K562 (cell line): ENCODE measurements around the gene RABEPK. TPM values are rescaled to one million over a fixed set of nuclear protein-coding genes. Genes with fewer than 3 reads are reported as not detected.

ENCODE experiments used
- ATF3 ChIP-seq, 2 experiments: fragments of 450-650 bp in 1 of 2; sonication (generic) in 1 of 2; formaldehyde crosslinking in 1 of 2; IDR thresholded peaks in 1 of 2; conservative IDR thresholded peaks in 1 of 2; 2 replicates each; pipeline versions ENCODE4 v1.6.1 to v1.8.1; 2016 to 2023; ENCODE audit warnings: mild to moderate bottlenecking in 2 of 2, moderate library complexity in 2 of 2, inconsistent platforms in 1 of 2, missing genetic modification reagents in 1 of 2
- CTBP1 ChIP-seq: fragments of 450-650 bp; IDR thresholded peaks from 2 replicates; pipeline ENCODE4 v1.6.1; 2016; ENCODE audit warnings: borderline replicate concordance
- EGR1 ChIP-seq: fragments of 450-650 bp; conservative IDR thresholded peaks from 2 replicates; pipeline ENCODE4 v1.6.1; 2017; ENCODE audit warnings: mild to moderate bottlenecking
- ETV1 ChIP-seq: fragments of 450-650 bp; conservative IDR thresholded peaks from 2 replicates; pipeline ENCODE4 v1.6.1; 2016; ENCODE audit warnings: missing genetic modification characterization, control low read depth, low read depth, missing compliant biosample characterization
- HES1 ChIP-seq: fragments of 450-650 bp; IDR thresholded peaks from 2 replicates; pipeline ENCODE4 v1.6.1; 2016; ENCODE audit warnings: low read depth, mild to moderate bottlenecking, moderate library complexity
- L3MBTL2 ChIP-seq: fragments of 450-650 bp; IDR thresholded peaks from 2 replicates; pipeline ENCODE4 v1.6.1; 2016; ENCODE audit warnings: mild to moderate bottlenecking, moderate library complexity
- MAFF ChIP-seq: IDR thresholded peaks from 2 replicates; pipeline ENCODE4 v1.6.1; 2012; ENCODE audit warnings: low read length, improper control_type of control experiment
- MAZ ChIP-seq, 2 experiments: fragments of 450-650 bp in 1 of 2; sonication (generic) in 1 of 2; formaldehyde crosslinking; IDR thresholded peaks in 1 of 2; conservative IDR thresholded peaks in 1 of 2; 2 replicates each; pipeline versions ENCODE4 v1.4.0 to v1.5.0; 2020; ENCODE audit warnings: mild to moderate bottlenecking in 1 of 2, missing genetic modification reagents in 1 of 2
- MTA3 ChIP-seq: fragments of 450-650 bp; formaldehyde crosslinking; IDR thresholded peaks from 2 replicates; pipeline ENCODE4 v1.6.1; 2017; ENCODE audit warnings: mild to moderate bottlenecking, borderline replicate concordance
- NCOR1 ChIP-seq: fragments of 450-650 bp; IDR thresholded peaks from 2 replicates; pipeline ENCODE4 v1.6.1; 2016; ENCODE audit warnings: mild to moderate bottlenecking, moderate library complexity
- NELFE ChIP-seq: IDR thresholded peaks from 2 replicates; pipeline ENCODE4 v1.6.1; 2011; ENCODE audit warnings: mild to moderate bottlenecking; ENCODE audit not compliant: insufficient read depth, insufficient read length
- NEUROD1 ChIP-seq: fragments of 150-350 bp; IDR thresholded peaks from 2 replicates; pipeline ENCODE4 v1.6.1; 2014; ENCODE audit warnings: borderline replicate concordance, low read length, low read depth; ENCODE audit not compliant: partially characterized antibody
- OTX1 ChIP-seq: fragments of 450-650 bp; formaldehyde crosslinking; IDR thresholded peaks from 2 replicates; pipeline ENCODE4 v1.4.0; 2022; ENCODE audit warnings: mild to moderate bottlenecking
- SMAD1 ChIP-seq: fragments of 150-350 bp; IDR thresholded peaks from 2 replicates; pipeline ENCODE4 v1.6.1; 2014; ENCODE audit warnings: low read length, low read depth; ENCODE audit not compliant: partially characterized antibody
- SMARCE1 ChIP-seq: fragments of 450-650 bp; IDR thresholded peaks from 2 replicates; pipeline ENCODE4 v1.7.1; 2016; ENCODE audit warnings: mild to moderate bottlenecking
- ZBTB12 ChIP-seq: fragments of 250-450 bp; sonication (Bioruptor Pico); IDR thresholded peaks from 2 replicates; pipeline ENCODE4 v1.4.0; 2020
- ZBTB33 ChIP-seq: sonication (generic); formaldehyde crosslinking; IDR thresholded peaks from 2 replicates; pipeline ENCODE4 v1.8.1; 2023; ENCODE audit warnings: mild to moderate bottlenecking, missing genetic modification reagents
- ZBTB7A ChIP-seq: IDR thresholded peaks from 2 replicates; pipeline ENCODE4 v1.6.1; 2011; ENCODE audit warnings: low read depth, mild to moderate bottlenecking, low read length, moderate library complexity, borderline replicate concordance; ENCODE audit not compliant: control insufficient read depth
- polyA plus RNA-seq, 8 experiments: library from polyadenylated mRNA; depleted of rRNA in 4 of 8; stranded (reverse) in 5 of 8; unstranded in 3 of 8; fragments of >200 nt; fragmentation: Nextera tagmentation in 2 of 8; fragmentation: Illumina TruSeq in 1 of 8; extraction: Ambion mirVana in 2 of 8; extraction: Trizol in 1 of 8; gene quantifications; 2 replicates each; pipeline versions ENCODE4 v1.2.1 to v1.2.3, GENCODE V29; 2011 to 2014; ENCODE audit warnings: inconsistent platforms in 1 of 8, missing spikeins in 1 of 8
- total RNA-seq, 7 experiments: library from RNA; depleted of rRNA in 6 of 7; stranded (reverse); fragments of >200 nt in 6 of 7; fragmentation: Illumina TruSeq in 2 of 7; extraction: Trizol in 2 of 7; gene quantifications; 2 replicates each; pipeline versions ENCODE4 v1.2.1 to v1.2.3, GENCODE V29; 2011 to 2021; ENCODE audit warnings: low replicate concordance in 1 of 7
- TF ChIP-seq, protein P1 (sequence below): fragments of 450-650 bp; IDR thresholded peaks from 2 replicates; pipeline ENCODE4 v1.6.1; 2014; ENCODE audit warnings: low read depth, mild to moderate bottlenecking, moderate library complexity, borderline replicate concordance

The RABEPK gene
- total and polyA plus RNA-seq, 9 of the 15 experiments (the other 6 are each of a cell fraction or from before 2014, with no cell fraction given): 38.3 to 113 (median 52.8) TPM

DNA sequence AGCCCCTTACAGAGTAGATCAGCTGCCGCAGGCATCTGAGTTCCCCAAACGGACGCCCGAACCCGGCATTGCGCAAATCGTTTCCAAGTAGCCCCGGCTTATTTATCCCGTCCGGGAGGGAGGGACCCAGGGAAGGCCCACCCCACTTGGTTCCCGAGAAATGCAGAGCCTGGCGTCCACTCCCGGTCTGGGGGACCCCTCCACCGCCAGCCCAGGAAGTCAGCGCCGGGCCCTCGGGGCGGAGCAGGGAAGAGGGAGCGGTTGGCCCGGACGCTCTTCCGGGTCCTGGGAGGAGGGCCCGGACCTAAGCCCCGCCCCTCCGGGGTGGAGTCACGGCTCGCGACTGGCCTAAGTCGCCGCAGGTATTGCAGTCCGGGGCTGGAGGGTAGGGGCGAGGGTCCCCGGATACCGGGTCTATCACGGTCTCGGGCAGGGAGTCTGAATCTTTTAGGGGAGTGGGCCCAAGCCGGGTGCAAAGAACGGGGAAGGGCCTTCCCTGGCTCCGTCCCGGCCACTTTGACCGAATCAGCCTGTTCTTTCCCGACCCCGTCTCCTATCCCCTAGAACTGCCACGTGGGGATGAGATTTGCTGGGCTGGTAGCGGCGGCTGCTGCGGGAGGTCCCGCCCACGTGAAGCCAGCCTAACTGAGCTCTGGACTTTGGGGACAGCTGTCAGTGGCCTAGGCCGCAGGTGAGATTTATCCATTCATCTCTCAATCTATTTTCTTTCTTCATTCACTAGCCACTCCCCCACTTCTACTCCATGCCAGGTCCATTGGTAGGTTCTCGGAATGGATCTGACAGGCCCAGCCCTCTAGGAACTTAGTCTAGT lies at the start of gene RABEPK (continued):
- TF ChIP-seq ZBTB12: no peak
- no peak for TF ChIP-seq ATF3 (IDR thresholded peaks at IDR 0.05)
- TF ChIP-seq ATF3 (CRISPR knock-in tag; conservative IDR thresholded peaks at IDR 0.05): no peak
- no peak for TF ChIP-seq MAFF
- peak; percentile 76 to 88 for TF ChIP-seq MAZ (CRISPR knock-in tag; conservative IDR thresholded peaks at IDR 0.05 in 1 of 2, IDR thresholded peaks at IDR 0.05 in 1 of 2)
- peak; percentile 84 for TF ChIP-seq EGR1
- 0 out of 2 replicates have a peak, but pooled peaks have one; percentile 23 for TF ChIP-seq ZBTB33 (CRISPR knock-in tag)
- TF ChIP-seq NELFE: peak; percentile 7
- peak; percentile 51; the same call in 1 of the 2 replicates for TF ChIP-seq ETV1 (tag)
- peak; percentile 43 for TF ChIP-seq SMAD1
- TF ChIP-seq NEUROD1: peak; percentile 27
- TF ChIP-seq SMARCE1: no peak
- TF ChIP-seq ZBTB7A: peak; percentile 95
- TF ChIP-seq OTX1 (CRISPR knock-in tag): no peak
- 0 out of 2 replicates have a peak, but pooled peaks have one; percentile 72 for TF ChIP-seq MTA3
- TF ChIP-seq HES1: peak; percentile 14; the same call in 1 of the 2 replicates
- TF ChIP-seq L3MBTL2: peak; percentile 79
- TF ChIP-seq NCOR1: no peak
- TF ChIP-seq, protein P1, sequence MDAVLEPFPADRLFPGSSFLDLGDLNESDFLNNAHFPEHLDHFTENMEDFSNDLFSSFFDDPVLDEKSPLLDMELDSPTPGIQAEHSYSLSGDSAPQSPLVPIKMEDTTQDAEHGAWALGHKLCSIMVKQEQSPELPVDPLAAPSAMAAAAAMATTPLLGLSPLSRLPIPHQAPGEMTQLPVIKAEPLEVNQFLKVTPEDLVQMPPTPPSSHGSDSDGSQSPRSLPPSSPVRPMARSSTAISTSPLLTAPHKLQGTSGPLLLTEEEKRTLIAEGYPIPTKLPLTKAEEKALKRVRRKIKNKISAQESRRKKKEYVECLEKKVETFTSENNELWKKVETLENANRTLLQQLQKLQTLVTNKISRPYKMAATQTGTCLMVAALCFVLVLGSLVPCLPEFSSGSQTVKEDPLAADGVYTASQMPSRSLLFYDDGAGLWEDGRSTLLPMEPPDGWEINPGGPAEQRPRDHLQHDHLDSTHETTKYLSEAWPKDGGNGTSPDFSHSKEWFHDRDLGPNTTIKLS: peak; percentile 90
- TF ChIP-seq CTBP1: no peak; the same call in 1 of the 2 replicates
